GM23248 (cell line): ENCODE data around the gene BROX. TPM values are rescaled to one million over a fixed set of nuclear protein-coding genes. Genes with fewer than 3 reads are reported as not detected.

Source experiments
- DNase-seq: peaks from one replicate; pipeline ENCODE4 v3.0.0-alpha.2; 2015
- H2AFZ ChIP-seq: fragments of 200-600 bp; sonication (generic); 2 replicates; pipeline ENCODE4 v1.6.1; 2016; ENCODE audit warnings: antibody characterized with exemption
- H3F3A ChIP-seq: fragments of 200-600 bp; sonication (generic); 2 replicates; pipeline ENCODE4 v1.6.1; 2016; ENCODE audit warnings: mild to moderate bottlenecking, antibody characterized with exemption, mixed run types; ENCODE audit not compliant: insufficient read depth
- H3K27ac ChIP-seq: fragments of 200-600 bp; sonication (generic); 2 replicates; pipeline ENCODE4 v1.5.1; 2016; ENCODE audit warnings: mild to moderate bottlenecking
- H3K27me3 ChIP-seq: fragments of 200-600 bp; sonication (generic); replicated peaks from 2 replicates; pipeline ENCODE4 v1.6.1; 2016; ENCODE audit warnings: mild to moderate bottlenecking; ENCODE audit not compliant: insufficient read depth
- H3K36me3 ChIP-seq: fragments of 200-600 bp; sonication (generic); 2 replicates; pipeline ENCODE4 v1.6.1; 2016; ENCODE audit warnings: low read depth, mild to moderate bottlenecking
- H3K4me1 ChIP-seq: fragments of 200-600 bp; sonication (generic); 2 replicates; pipeline ENCODE4 v1.6.1; 2016; ENCODE audit warnings: mild to moderate bottlenecking; ENCODE audit not compliant: insufficient read depth
- H3K4me2 ChIP-seq: fragments of 200-600 bp; sonication (generic); one replicate; pipeline ENCODE4 v1.6.1; 2016; ENCODE audit warnings: mild to moderate bottlenecking; ENCODE audit not compliant: unreplicated experiment
- H3K4me3 ChIP-seq: fragments of 200-600 bp; sonication (generic); 2 replicates; pipeline ENCODE4 v1.5.1; 2016; ENCODE audit warnings: mild to moderate bottlenecking
- H3K79me2 ChIP-seq: fragments of 200-600 bp; sonication (generic); 2 replicates; pipeline ENCODE4 v1.6.1; 2016; ENCODE audit warnings: mild to moderate bottlenecking; ENCODE audit not compliant: insufficient read depth
- H3K9ac ChIP-seq: fragments of 200-600 bp; sonication (generic); 2 replicates; pipeline ENCODE4 v1.6.1; 2016; ENCODE audit warnings: mild to moderate bottlenecking
- H3K9me2 ChIP-seq: fragments of 200-600 bp; sonication (generic); 2 replicates; pipeline ENCODE4 v1.6.1; 2016; ENCODE audit warnings: mixed run types, mild to moderate bottlenecking, moderate library complexity; ENCODE audit not compliant: insufficient read depth
- H3K9me3 ChIP-seq: fragments of 200-600 bp; sonication (generic); one replicate; pipeline ENCODE4 v1.6.1; 2017; ENCODE audit warnings: low read depth
- H4K20me1 ChIP-seq: fragments of 200-600 bp; sonication (generic); 2 replicates; pipeline ENCODE4 v1.6.0; 2016; ENCODE audit not compliant: insufficient read depth
- EZH2 ChIP-seq: fragments of 200-600 bp; sonication (generic); IDR thresholded peaks from 2 replicates; pipeline ENCODE4 v1.6.1; 2018; ENCODE audit warnings: antibody characterized with exemption, mild to moderate bottlenecking; ENCODE audit not compliant: insufficient read depth, poor library complexity, severe bottlenecking
- EZH2phosphoT487 ChIP-seq: fragments of 200-600 bp; sonication (generic); IDR thresholded peaks from 2 replicates; pipeline ENCODE4 v1.6.1; 2018; ENCODE audit warnings: antibody characterized with exemption, moderate library complexity, mild to moderate bottlenecking, low read depth; ENCODE audit not compliant: insufficient read depth
- WGBS, 2 experiments: methylation state at CpG; one replicate each; pipeline ENCODE4 v1.1.6; 2015 to 2017; ENCODE audit warnings: low lambda C conversion rate in 2 of 2, low coverage in 1 of 2; ENCODE audit errors: missing lambda C conversion rate in 2 of 2; 5-methylcytosine and 5-hydroxymethylcytosine counted together
- in situ Hi-C: fragments of 300-500 bp; cut with MboI; formaldehyde crosslinking; loops from 2 replicates; pipeline ENCODE4 v1.15.0; 2020
- polyA plus RNA-seq: library from polyadenylated mRNA; unstranded; fragments of >200 nt; fragmentation: Nextera tagmentation; extraction: Ambion mirVana; gene quantifications from 2 replicates; pipeline ENCODE4 v1.2.1, GENCODE V29; 2016
- total RNA-seq: library from RNA; depleted of rRNA; stranded (reverse); fragments of >200 nt; shearing (Covaris generic); gene quantifications from 2 replicates; pipeline ENCODE4 v1.2.3, GENCODE V29; 2014

Gene BROX
- total and polyA plus RNA-seq, 2 experiments from 2014 or later: 75.7 to 97.7 TPM

- DNase-seq: peak; percentile 37
- H3K36me3 ChIP-seq: peaks cover 32% of the 10 kb centered on the region
- WGBS, 2 experiments: 88 to 95% methylated on average over 2 of the region's 2 CpGs
Measured at GRCh38 chr1:222697203-222697602, 15.2 kb upstream of the BROX start.

GRCh38 chr1:222697826-222698225 lies 14.5 kb upstream of the BROX start:
- no peak overlapping the region for H2AFZ ChIP-seq
- H3K27me3 ChIP-seq: no peaks in the 10 kb centered on the region
- no peak overlapping the region for H3K4me2 ChIP-seq
- H3K79me2 ChIP-seq: peaks cover 100% of the 10 kb centered on the region
- 0 out of 2 replicates have a peak, but pooled peaks cover 4% of the 10 kb centered on the region for H4K20me1 ChIP-seq
- in situ Hi-C loops: no loop called here
- H3K4me3 ChIP-seq: no peak overlapping the region
- WGBS, 2 experiments: 33 to 45% methylated on average over 2 of the region's 2 CpGs
- 0 out of 2 replicates have a peak overlapping the region, but pooled peaks have one; percentile 7 for H3K9ac ChIP-seq
- H3K36me3 ChIP-seq: peaks cover 38% of the 10 kb centered on the region
- no peaks in the 10 kb centered on the region for H3K9me3 ChIP-seq
- peak overlapping the region; percentile 57 for H3K27ac ChIP-seq
- H3F3A ChIP-seq: no peaks in the 10 kb centered on the region
- peaks cover 13% of the 10 kb centered on the region for H3K4me1 ChIP-seq
- peak; percentile 66 for DNase-seq
- H3K9me2 ChIP-seq: no peaks in the 10 kb centered on the region
- TF ChIP-seq EZH2 (no peak), EZH2phosphoT487 (no peak)

More at GRCh38 chr1:222697203-222697602, 15.2 kb upstream of the BROX start:
- Histone ChIP-seq H3K4me1 (peaks cover 13% of the 10 kb centered on the region), H3K9me2 (no peaks in the 10 kb centered on the region), H2AFZ (no peak overlapping the region), H3K27me3 (no peaks in the 10 kb centered on the region), H3K27ac (peak overlapping the region; percentile 57), H3K79me2 (peaks cover 100% of the 10 kb centered on the region), H4K20me1 (0 out of 2 replicates have a peak, but pooled peaks cover 4% of the 10 kb centered on the region), H3K9me3 (no peaks in the 10 kb centered on the region), H3K4me2 (no peak overlapping the region), H3K4me3 (no peak overlapping the region), H3F3A (no peaks in the 10 kb centered on the region), H3K9ac (0 out of 2 replicates have a peak overlapping the region, but pooled peaks have one; percentile 7)
- TF ChIP-seq EZH2: no peak
- no peak for TF ChIP-seq EZH2phosphoT487
- in situ Hi-C loops: no loop called here

GRCh38 chr1:222702210-222702609 lies 10.2 kb upstream of the BROX start:
- Histone ChIP-seq H3K4me1 (peaks cover 10% of the 10 kb centered on the region), H3K4me2 (no peak overlapping the region), H3K4me3 (no peak overlapping the region), H3K27me3 (no peaks in the 10 kb centered on the region), H3K9me2 (no peaks in the 10 kb centered on the region), H3K27ac (no peak overlapping the region), H3K9ac (no peak overlapping the region), H3K79me2 (peaks cover 100% of the 10 kb centered on the region), H3K9me3 (no peaks in the 10 kb centered on the region), H3K36me3 (peaks cover 40% of the 10 kb centered on the region), H2AFZ (no peak overlapping the region), H4K20me1 (peaks cover 4% of the 10 kb centered on the region; the same call in 1 of the 2 replicates), H3F3A (peaks cover 7% of the 10 kb centered on the region; the same call in 1 of the 2 replicates)
- DNase-seq: no peak
- in situ Hi-C loops: no loop called here
- WGBS, 2 experiments: 96 to 99% methylated on average over 4 of the region's 4 CpGs
- no peak for TF ChIP-seq EZH2
- TF ChIP-seq EZH2phosphoT487: no peak

- Histone ChIP-seq H3K79me2 (peaks cover 100% of the 10 kb centered on the region), H4K20me1 (peaks cover 4% of the 10 kb centered on the region; the same call in 1 of the 2 replicates), H3K9ac (no peak overlapping the region), H3K36me3 (peaks cover 35% of the 10 kb centered on the region), H3K4me2 (no peak overlapping the region), H2AFZ (no peak overlapping the region), H3K9me2 (no peaks in the 10 kb centered on the region), H3K4me3 (no peak overlapping the region), H3K27ac (no peak overlapping the region), H3K27me3 (no peaks in the 10 kb centered on the region), H3K9me3 (no peaks in the 10 kb centered on the region), H3F3A (peaks cover 7% of the 10 kb centered on the region; the same call in 1 of the 2 replicates), H3K4me1 (no peaks in the 10 kb centered on the region)
- TF ChIP-seq EZH2phosphoT487: no peak
- TF ChIP-seq EZH2: no peak
- 94 to 96% methylated on average over 1 of the region's 1 CpG for WGBS, 2 experiments
- in situ Hi-C loops: no loop called here
- DNase-seq: no peak
Measured at GRCh38 chr1:222704260-222704659, 8.1 kb upstream of the BROX start.

- H3K9ac ChIP-seq: no peak overlapping the region
- TF ChIP-seq EZH2 (no peak), EZH2phosphoT487 (no peak)
- 78 to 79% methylated on average over 4 of the region's 4 CpGs for WGBS, 2 experiments
- no peak overlapping the region for H3K27ac ChIP-seq
- peaks cover 14% of the 10 kb centered on the region for H3K4me1 ChIP-seq
- H3K4me2 ChIP-seq: no peak overlapping the region
- H3K27me3 ChIP-seq: no peaks in the 10 kb centered on the region
- peaks cover 28% of the 10 kb centered on the region for H3F3A ChIP-seq
- no peak for DNase-seq
- H2AFZ ChIP-seq: no peak overlapping the region
- peaks cover 4% of the 10 kb centered on the region; the same call in 1 of the 2 replicates for H4K20me1 ChIP-seq
- no peaks in the 10 kb centered on the region for H3K9me3 ChIP-seq
- in situ Hi-C loops: no loop called here
- peaks cover 23% of the 10 kb centered on the region for H3K36me3 ChIP-seq
- H3K9me2 ChIP-seq: no peaks in the 10 kb centered on the region
- peaks cover 100% of the 10 kb centered on the region for H3K79me2 ChIP-seq
- H3K4me3 ChIP-seq: no peak overlapping the region
Measured at GRCh38 chr1:222706815-222707214, 5.5 kb upstream of the BROX start.
